Endodermal cell (in vitro differentiated cells): ENCODE results near the gene WRAP73. TPM values are rescaled to one million over a fixed set of nuclear protein-coding genes. Genes with fewer than 3 reads are reported as not detected.

ENCODE experiments used
- DNase-seq: peaks from one replicate; pipeline ENCODE4 v3.0.0-alpha.2; 2017
- H3K27ac ChIP-seq: 2 replicates; pipeline ENCODE4 v1.5.1; 2013; ENCODE audit warnings: mild to moderate bottlenecking, low read depth, low read length, moderate library complexity
- H3K27me3 ChIP-seq: 2 replicates; pipeline ENCODE4 v1.6.1; 2013; ENCODE audit warnings: mild to moderate bottlenecking, low read length, moderate library complexity; ENCODE audit not compliant: insufficient read depth, control insufficient read depth, poor library complexity, severe bottlenecking
- H3K36me3 ChIP-seq: 2 replicates; pipeline ENCODE4 v1.7.0; 2013; ENCODE audit warnings: mild to moderate bottlenecking, low read length, moderate library complexity; ENCODE audit not compliant: control insufficient read depth, insufficient read depth
- H3K4me1 ChIP-seq: one replicate; pipeline ENCODE4 v1.7.0; 2013; ENCODE audit warnings: low read length; ENCODE audit not compliant: control insufficient read depth, insufficient read depth
- H3K4me3 ChIP-seq: 2 replicates; pipeline ENCODE4 v1.5.1; 2013; ENCODE audit warnings: mild to moderate bottlenecking, low read length, moderate library complexity
- H3K9ac ChIP-seq: 2 replicates; pipeline ENCODE4 v1.6.1; 2013; ENCODE audit warnings: mild to moderate bottlenecking, low read length, moderate library complexity; ENCODE audit not compliant: poor library complexity, severe bottlenecking; ENCODE audit errors: extremely low read depth
- H3K9me3 ChIP-seq: 2 replicates; pipeline ENCODE4 v1.6.1; 2013; ENCODE audit warnings: mild to moderate bottlenecking, low read length, moderate library complexity; ENCODE audit not compliant: control insufficient read depth
- H3K27ac Mint-ChIP-seq: 2 replicates; pipeline ENCODE4 v1.8.0; 2020; ENCODE audit warnings: mixed read lengths
- H3K27me3 Mint-ChIP-seq: 2 replicates; pipeline ENCODE4 v1.8.0; 2021; ENCODE audit warnings: mild to moderate bottlenecking, mixed read lengths; ENCODE audit not compliant: insufficient read depth
- H3K36me3 Mint-ChIP-seq: 2 replicates; pipeline ENCODE4 v1.8.0; 2020; ENCODE audit warnings: low read depth, mixed read lengths
- H3K4me1 Mint-ChIP-seq: 2 replicates; pipeline ENCODE4 v1.8.0; 2020; ENCODE audit warnings: mixed read lengths
- H3K4me3 Mint-ChIP-seq: 2 replicates; pipeline ENCODE4 v1.8.0; 2020; ENCODE audit warnings: mild to moderate bottlenecking, moderate library complexity, mixed read lengths
- H3K9me3 Mint-ChIP-seq: 2 replicates; pipeline ENCODE4 v1.8.0; 2020; ENCODE audit warnings: mild to moderate bottlenecking, mixed read lengths
- CTCF ChIP-seq: fragments of 200-600 bp; sonication (generic); conservative IDR thresholded peaks from 2 replicates; pipeline ENCODE4 v1.5.0; 2021; ENCODE audit warnings: antibody characterized with exemption, mild to moderate bottlenecking
- WGBS, 2 experiments: methylation state at CpG; one replicate each; pipeline versions ENCODE4 v1.1.5 to v1.1.7; 2013; ENCODE audit warnings: missing lambda C conversion rate in 2 of 2, mixed read lengths in 1 of 2; ENCODE audit not compliant: insufficient coverage in 1 of 2, insufficient read length in 1 of 2; 5-methylcytosine and 5-hydroxymethylcytosine counted together
- total RNA-seq, 2 donors: library from RNA; stranded (reverse); fragmentation: NEBNext Ultra II Directional in 1 of 2; extraction: Animal tissue kit (Norgen Biotek cat#: 25700) in 1 of 2; gene quantifications; 2 replicates in 1 of 2; 3 replicates in 1 of 2; pipeline ENCODE4 v1.2.1, GENCODE V29; 2021

Gene WRAP73
- total RNA-seq, 2 donors from 2014 or later, result 29.8 to 32.5 TPM

GRCh38 chr1:3596663-3597598 lies 53.0 kb downstream of the WRAP73 start:
- TF ChIP-seq CTCF, result no peak
- Histone ChIP-seq H3K4me1 (no peaks in the 10 kb centered on the region), H3K9ac (no peak overlapping the region), H3K9me3 (no peaks in the 10 kb centered on the region), H3K27me3 (no peaks in the 10 kb centered on the region), H3K36me3 (no peaks in the 10 kb centered on the region), H3K4me3 (no peak overlapping the region), H3K27ac (no peak overlapping the region)
- no peak overlapping the region for H3K27ac Mint-ChIP-seq
- H3K4me1 Mint-ChIP-seq, result peaks cover 13% of the 10 kb centered on the region
- H3K9me3 Mint-ChIP-seq, result no peaks in the 10 kb centered on the region
- no peak for DNase-seq
- no peak overlapping the region for H3K4me3 Mint-ChIP-seq
- H3K27me3 Mint-ChIP-seq, result no peaks in the 10 kb centered on the region
- WGBS, 2 experiments, result 95% methylated on average over 13 to 29 of the region's 29 CpGs
- H3K36me3 Mint-ChIP-seq, result peaks cover 2% of the 10 kb centered on the region

GRCh38 chr1:3595949-3596348 lies 54.0 kb downstream of the WRAP73 start:
- Mint-ChIP-seq H3K27me3 (no peaks in the 10 kb centered on the region), H3K4me3 (no peak overlapping the region), H3K9me3 (no peaks in the 10 kb centered on the region), H3K4me1 (peaks cover 13% of the 10 kb centered on the region), H3K27ac (no peak overlapping the region), H3K36me3 (no peaks in the 10 kb centered on the region)
- TF ChIP-seq CTCF, result no peak
- DNase-seq, result no peak
- no peak overlapping the region for H3K4me3 ChIP-seq
- H3K27ac ChIP-seq, result no peak overlapping the region
- 90 to 100% methylated on average over 3 to 7 of the region's 7 CpGs for WGBS, 2 experiments
- H3K4me1 ChIP-seq, result no peaks in the 10 kb centered on the region
- no peaks in the 10 kb centered on the region for H3K36me3 ChIP-seq
- no peaks in the 10 kb centered on the region for H3K27me3 ChIP-seq
- no peaks in the 10 kb centered on the region for H3K9me3 ChIP-seq
- H3K9ac ChIP-seq, result no peak overlapping the region

GRCh38 chr1:3594706-3595377 lies 55.1 kb downstream of the WRAP73 start:
- H3K27ac ChIP-seq, result no peak overlapping the region
- 92 to 94% methylated on average over 18 to 31 of the region's 31 CpGs for WGBS, 2 experiments
- H3K9ac ChIP-seq, result no peak overlapping the region
- H3K27ac Mint-ChIP-seq, result no peak overlapping the region
- H3K4me1 Mint-ChIP-seq, result peaks cover 16% of the 10 kb centered on the region
- H3K36me3 Mint-ChIP-seq, result no peaks in the 10 kb centered on the region
- DNase-seq, result no peak
- no peak overlapping the region for H3K4me3 ChIP-seq
- no peak overlapping the region for H3K4me3 Mint-ChIP-seq
- H3K9me3 ChIP-seq, result no peaks in the 10 kb centered on the region
- H3K36me3 ChIP-seq, result no peaks in the 10 kb centered on the region
- H3K27me3 Mint-ChIP-seq, result no peaks in the 10 kb centered on the region
- H3K27me3 ChIP-seq, result no peaks in the 10 kb centered on the region
- no peaks in the 10 kb centered on the region for H3K9me3 Mint-ChIP-seq
- TF ChIP-seq CTCF, result no peak
- H3K4me1 ChIP-seq, result no peaks in the 10 kb centered on the region
